Activated T-cell treated with anti-CD3 and anti-CD28 coated beads for 1 hour (primary cell): Measurements from ENCODE around the gene LENG8.
"Not testable (repeated sequence)": the region's sequence is repeated elsewhere in the genome, so short reads cannot be mapped to it uniquely, and the experiment has no call there.

Source experiments
- DNase-seq: peaks from one replicate; pipeline ENCODE4 v3.0.0-alpha.2; 2020; ENCODE audit warnings: low read depth

Gene LENG8

GRCh38 chr19:54484451-54484850 is 35.5 kb downstream of the LENG8 start:
- no peak for DNase-seq

- no peak for DNase-seq
Measured at GRCh38 chr19:54485851-54486250, 36.9 kb downstream of the LENG8 start.

GRCh38 chr19:54489341-54489740 is 40.3 kb downstream of the LENG8 start:
- DNase-seq, result no peak

GRCh38 chr19:54489766-54490165 is 40.8 kb downstream of the LENG8 start:
- no peak for DNase-seq

GRCh38 chr19:54492568-54492967 is 43.6 kb downstream of the LENG8 start:
- DNase-seq, result no peak

GRCh38 chr19:54493056-54493455 is 44.1 kb downstream of the LENG8 start:
- not testable (repeated sequence) for DNase-seq

- DNase-seq, result no peak
Measured at GRCh38 chr19:54493967-54494585, 45.1 kb downstream of the LENG8 start.

GRCh38 chr19:54495284-54495683 is 46.3 kb downstream of the LENG8 start:
- DNase-seq, result not testable (repeated sequence)

- DNase-seq, result not testable (repeated sequence)
Measured at GRCh38 chr19:54497747-54498450, 48.9 kb downstream of the LENG8 start.

- not testable (repeated sequence) for DNase-seq
Measured at GRCh38 chr19:54498451-54498772, 49.4 kb downstream of the LENG8 start.

GRCh38 chr19:54502518-54503048 is 53.6 kb downstream of the LENG8 start, which contains the start of gene LAIR2:
Gene LAIR2, plus strand, starts transcription at chr19:54502831. Its CDS starts 88 bp downstream, at chr19:54502919.
- DNase-seq, result no peak

- DNase-seq, result not testable (repeated sequence)
Measured at GRCh38 chr19:54505542-54505941, 56.5 kb downstream of the LENG8 start.

GRCh38 chr19:54506079-54506478 is 57.1 kb downstream of the LENG8 start:
- DNase-seq, result no peak

GRCh38 chr19:54507038-54507717 is 58.2 kb downstream of the LENG8 start:
- not testable (repeated sequence) for DNase-seq

GRCh38 chr19:54507824-54508223 is 58.8 kb downstream of the LENG8 start:
- DNase-seq, result no peak

- not testable (repeated sequence) for DNase-seq
Measured at GRCh38 chr19:54508487-54508886, 59.5 kb downstream of the LENG8 start.

GRCh38 chr19:54509200-54509940 is 60.4 kb downstream of the LENG8 start:
- not testable (repeated sequence) for DNase-seq
